Thoracic aorta (tissue), 2 donors: ENCODE data around the gene SEC24D. TPM values are rescaled to one million over a fixed set of nuclear protein-coding genes. Genes with fewer than 3 reads are reported as not detected.

Source experiments
- ATAC-seq: fragments of 150-250 bp; one replicate; pipeline ENCODE4 v1.8.0; 2017; ENCODE audit warnings: low read depth; ENCODE audit not compliant: insufficient number of reproducible peaks, low FRiP score
- DNase-seq: peaks from one replicate; pipeline ENCODE4 v3.0.0-alpha.2; 2020; ENCODE audit warnings: low spot score
- H3K27ac ChIP-seq, 2 donors: fragments of 200-600 bp; sonication (generic); 1 replicate in 1 of 2; 2 replicates in 1 of 2; pipeline ENCODE4 v1.5.1; 2016; ENCODE audit warnings: mild to moderate bottlenecking in 2 of 2, moderate library complexity in 2 of 2
- H3K27me3 ChIP-seq: fragments of 200-600 bp; sonication (generic); replicated peaks from 2 replicates; pipeline ENCODE4 v1.6.0; 2016; ENCODE audit warnings: mild to moderate bottlenecking; ENCODE audit not compliant: insufficient read depth
- H3K36me3 ChIP-seq: fragments of 200-600 bp; sonication (generic); one replicate; pipeline ENCODE4 v1.5.1; 2016
- H3K4me1 ChIP-seq, 2 donors: fragments of 200-600 bp; sonication (generic); 1 replicate in 1 of 2; 2 replicates in 1 of 2; pipeline versions ENCODE4 v1.5.1 to v1.6.0; 2016; ENCODE audit warnings: low read depth in 2 of 2, mild to moderate bottlenecking in 1 of 2; ENCODE audit not compliant: control insufficient read depth in 1 of 2
- H3K4me3 ChIP-seq: fragments of 200-600 bp; sonication (generic); 2 replicates; pipeline ENCODE4 v1.5.1; 2016; ENCODE audit warnings: mild to moderate bottlenecking
- H3K9me3 ChIP-seq: fragments of 200-600 bp; sonication (generic); 2 replicates; pipeline ENCODE4 v1.5.1; 2016
- CTCF ChIP-seq: fragments of 200-600 bp; sonication (generic); IDR thresholded peaks from one replicate; pipeline ENCODE4 v1.5.1; 2019; ENCODE audit warnings: antibody characterized with exemption
- total RNA-seq, 2 donors: library from RNA; depleted of rRNA; stranded (reverse); fragments of >200 nt; gene quantifications; one replicate each; pipeline versions ENCODE4 v1.1.0 to v1.2.3, GENCODE V29; 2016

Gene SEC24D
- total RNA-seq, 2 donors from 2014 or later = 97.7 to 108 TPM

- no peaks in the 10 kb centered on the region for H3K27me3 ChIP-seq
- H3K4me1 ChIP-seq = peaks cover 0 to 15% of the 10 kb centered on the region in 2 donors
- no peak overlapping the region for H3K4me3 ChIP-seq
- no peak overlapping the region for H3K27ac ChIP-seq
- no peak for ATAC-seq
- no peaks in the 10 kb centered on the region for H3K9me3 ChIP-seq
- peaks cover 32% of the 10 kb centered on the region for H3K36me3 ChIP-seq
- no peak for TF ChIP-seq CTCF
- DNase-seq = no peak
These were observed 105.2 kb downstream of the SEC24D start for GRCh38 chr4:118730683-118731082.

- no peak overlapping the region for H3K27ac ChIP-seq
- H3K4me1 ChIP-seq = peaks cover 0 to 5% of the 10 kb centered on the region in 2 donors
- TF ChIP-seq CTCF = no peak
- H3K4me3 ChIP-seq = no peak overlapping the region
- H3K9me3 ChIP-seq = no peaks in the 10 kb centered on the region
- no peaks in the 10 kb centered on the region for H3K27me3 ChIP-seq
- DNase-seq (no peak), ATAC-seq (no peak)
- peaks cover 33% of the 10 kb centered on the region for H3K36me3 ChIP-seq
These were observed 106.3 kb downstream of the SEC24D start for GRCh38 chr4:118729287-118730286.

GRCh38 chr4:118727360-118727759, 108.6 kb downstream of the SEC24D start:
- H3K4me3 ChIP-seq = no peak overlapping the region
- no peak for ATAC-seq
- no peaks in the 10 kb centered on the region for H3K4me1 ChIP-seq
- H3K27ac ChIP-seq = no peak overlapping the region
- H3K36me3 ChIP-seq = peaks cover 35% of the 10 kb centered on the region
- no peak for DNase-seq
- no peaks in the 10 kb centered on the region for H3K9me3 ChIP-seq
- TF ChIP-seq CTCF = no peak
- H3K27me3 ChIP-seq = no peaks in the 10 kb centered on the region

GRCh38 chr4:118723369-118723768, 112.6 kb downstream of the SEC24D start:
- ATAC-seq (no peak), DNase-seq (no peak)
- TF ChIP-seq CTCF = no peak
- no peak overlapping the region for H3K27ac ChIP-seq
- H3K36me3 ChIP-seq = peaks cover 20% of the 10 kb centered on the region
- H3K27me3 ChIP-seq = no peaks in the 10 kb centered on the region
- no peaks in the 10 kb centered on the region for H3K9me3 ChIP-seq
- H3K4me3 ChIP-seq = no peak overlapping the region
- no peaks in the 10 kb centered on the region for H3K4me1 ChIP-seq

GRCh38 chr4:118721752-118722151, 114.2 kb downstream of the SEC24D start:
- H3K27ac ChIP-seq = no peak overlapping the region
- no peak for ATAC-seq
- H3K4me1 ChIP-seq = no peaks in the 10 kb centered on the region
- peaks cover 20% of the 10 kb centered on the region for H3K36me3 ChIP-seq
- no peak for DNase-seq
- H3K4me3 ChIP-seq = no peak overlapping the region
- no peak for TF ChIP-seq CTCF
- no peaks in the 10 kb centered on the region for H3K27me3 ChIP-seq
- H3K9me3 ChIP-seq = no peaks in the 10 kb centered on the region
